GM23338 (cell line): ENCODE measurements around the gene CRAMP1.

Experiments
- CREB1 ChIP-seq: fragments of 250-450 bp; sonication (Bioruptor Pico); IDR thresholded peaks from 2 replicates; pipeline ENCODE4 v1.5.0; 2020; ENCODE audit warnings: low read depth, mild to moderate bottlenecking, moderate library complexity
- EZH2 ChIP-seq: fragments of 200-600 bp; sonication (generic); IDR thresholded peaks from one replicate; pipeline ENCODE4 v1.8.0; 2017; ENCODE audit warnings: antibody characterized with exemption, mild to moderate bottlenecking, low read depth; ENCODE audit not compliant: unreplicated experiment
- EZH2phosphoT487 ChIP-seq: fragments of 200-600 bp; sonication (generic); IDR thresholded peaks from one replicate; pipeline ENCODE4 v1.8.1; 2018; ENCODE audit warnings: antibody characterized with exemption; ENCODE audit not compliant: unreplicated experiment
- JUNB ChIP-seq: IDR thresholded peaks from one replicate; pipeline ENCODE4 v1.6.1; 2016; ENCODE audit warnings: antibody characterized with exemption; ENCODE audit not compliant: unreplicated experiment
- NANOG ChIP-seq: IDR thresholded peaks from 2 replicates; pipeline ENCODE4 v1.6.1; 2016; ENCODE audit warnings: antibody characterized with exemption, borderline replicate concordance
- POLR2AphosphoS5 ChIP-seq: IDR thresholded peaks from 2 replicates; pipeline ENCODE4 v1.6.1; 2016; ENCODE audit warnings: antibody characterized with exemption, low read depth
- TF ChIP-seq, protein P1 (sequence below), 2 experiments: fragments of 200-600 bp in 1 of 2; sonication (generic) in 1 of 2; conservative IDR thresholded peaks; 2 replicates each; pipeline versions ENCODE4 v1.5.1 to v1.6.1; 2016 to 2017; ENCODE audit warnings: antibody characterized with exemption in 2 of 2, low read depth in 2 of 2, mild to moderate bottlenecking in 2 of 2, moderate library complexity in 1 of 2
- TF ChIP-seq, protein P2 (sequence below): IDR thresholded peaks from one replicate; pipeline ENCODE4 v1.6.1; 2018; ENCODE audit warnings: antibody characterized with exemption; ENCODE audit not compliant: unreplicated experiment

DNA sequence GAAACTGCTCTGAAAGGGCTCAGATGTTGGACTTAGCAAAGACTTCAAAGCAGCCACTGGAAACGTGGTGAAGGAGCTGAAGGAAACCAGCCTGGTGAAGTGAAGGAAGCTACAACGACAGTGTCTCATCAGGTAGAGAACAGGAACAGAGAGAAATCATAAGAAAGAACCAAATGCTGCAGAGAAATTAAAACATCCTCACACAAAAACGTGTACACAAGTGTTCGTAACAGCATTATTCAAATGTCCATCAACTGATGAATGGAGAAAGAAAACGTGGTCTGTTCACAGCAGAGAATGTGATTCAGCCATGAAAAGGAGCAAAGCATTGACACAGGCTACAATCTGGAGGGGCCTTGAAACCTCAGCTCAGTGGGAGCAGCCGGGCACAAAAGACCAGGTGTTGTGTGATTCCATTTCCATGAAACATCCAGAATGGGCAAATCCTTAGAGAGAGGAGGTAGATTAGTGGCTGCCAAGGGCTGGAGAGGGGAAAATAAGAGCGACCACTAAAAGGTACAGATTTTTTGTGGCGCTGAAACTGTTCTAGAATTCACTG lies 27.2 kb upstream of the CRAMP1 start:
- TF ChIP-seq, protein P1, sequence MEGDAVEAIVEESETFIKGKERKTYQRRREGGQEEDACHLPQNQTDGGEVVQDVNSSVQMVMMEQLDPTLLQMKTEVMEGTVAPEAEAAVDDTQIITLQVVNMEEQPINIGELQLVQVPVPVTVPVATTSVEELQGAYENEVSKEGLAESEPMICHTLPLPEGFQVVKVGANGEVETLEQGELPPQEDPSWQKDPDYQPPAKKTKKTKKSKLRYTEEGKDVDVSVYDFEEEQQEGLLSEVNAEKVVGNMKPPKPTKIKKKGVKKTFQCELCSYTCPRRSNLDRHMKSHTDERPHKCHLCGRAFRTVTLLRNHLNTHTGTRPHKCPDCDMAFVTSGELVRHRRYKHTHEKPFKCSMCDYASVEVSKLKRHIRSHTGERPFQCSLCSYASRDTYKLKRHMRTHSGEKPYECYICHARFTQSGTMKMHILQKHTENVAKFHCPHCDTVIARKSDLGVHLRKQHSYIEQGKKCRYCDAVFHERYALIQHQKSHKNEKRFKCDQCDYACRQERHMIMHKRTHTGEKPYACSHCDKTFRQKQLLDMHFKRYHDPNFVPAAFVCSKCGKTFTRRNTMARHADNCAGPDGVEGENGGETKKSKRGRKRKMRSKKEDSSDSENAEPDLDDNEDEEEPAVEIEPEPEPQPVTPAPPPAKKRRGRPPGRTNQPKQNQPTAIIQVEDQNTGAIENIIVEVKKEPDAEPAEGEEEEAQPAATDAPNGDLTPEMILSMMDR (conservative IDR thresholded peaks at IDR 0.05; ENCODE audit: low read depth in 2 of 2) = no peak
- TF ChIP-seq EZH2 = no peak
- TF ChIP-seq, protein P2, sequence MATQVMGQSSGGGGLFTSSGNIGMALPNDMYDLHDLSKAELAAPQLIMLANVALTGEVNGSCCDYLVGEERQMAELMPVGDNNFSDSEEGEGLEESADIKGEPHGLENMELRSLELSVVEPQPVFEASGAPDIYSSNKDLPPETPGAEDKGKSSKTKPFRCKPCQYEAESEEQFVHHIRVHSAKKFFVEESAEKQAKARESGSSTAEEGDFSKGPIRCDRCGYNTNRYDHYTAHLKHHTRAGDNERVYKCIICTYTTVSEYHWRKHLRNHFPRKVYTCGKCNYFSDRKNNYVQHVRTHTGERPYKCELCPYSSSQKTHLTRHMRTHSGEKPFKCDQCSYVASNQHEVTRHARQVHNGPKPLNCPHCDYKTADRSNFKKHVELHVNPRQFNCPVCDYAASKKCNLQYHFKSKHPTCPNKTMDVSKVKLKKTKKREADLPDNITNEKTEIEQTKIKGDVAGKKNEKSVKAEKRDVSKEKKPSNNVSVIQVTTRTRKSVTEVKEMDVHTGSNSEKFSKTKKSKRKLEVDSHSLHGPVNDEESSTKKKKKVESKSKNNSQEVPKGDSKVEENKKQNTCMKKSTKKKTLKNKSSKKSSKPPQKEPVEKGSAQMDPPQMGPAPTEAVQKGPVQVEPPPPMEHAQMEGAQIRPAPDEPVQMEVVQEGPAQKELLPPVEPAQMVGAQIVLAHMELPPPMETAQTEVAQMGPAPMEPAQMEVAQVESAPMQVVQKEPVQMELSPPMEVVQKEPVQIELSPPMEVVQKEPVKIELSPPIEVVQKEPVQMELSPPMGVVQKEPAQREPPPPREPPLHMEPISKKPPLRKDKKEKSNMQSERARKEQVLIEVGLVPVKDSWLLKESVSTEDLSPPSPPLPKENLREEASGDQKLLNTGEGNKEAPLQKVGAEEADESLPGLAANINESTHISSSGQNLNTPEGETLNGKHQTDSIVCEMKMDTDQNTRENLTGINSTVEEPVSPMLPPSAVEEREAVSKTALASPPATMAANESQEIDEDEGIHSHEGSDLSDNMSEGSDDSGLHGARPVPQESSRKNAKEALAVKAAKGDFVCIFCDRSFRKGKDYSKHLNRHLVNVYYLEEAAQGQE = no peak
- TF ChIP-seq NANOG = no peak
- no peak for TF ChIP-seq POLR2AphosphoS5
- TF ChIP-seq CREB1 (CRISPR knock-in tag) = no peak
- TF ChIP-seq JUNB = no peak
- TF ChIP-seq EZH2phosphoT487 = no peak
